Choroid plexus epithelial cell (primary cell): ENCODE data around the gene STX1A.
"Not testable (repeated sequence)": the region's sequence is repeated elsewhere in the genome, so short reads cannot be mapped to it uniquely, and the experiment has no call there.

Experiments used
- DNase-seq: peaks from one replicate; pipeline ENCODE4 v3.0.0-alpha.2; 2010; ENCODE audit warnings: low read depth
- H3K4me3 ChIP-seq: 2 replicates; pipeline ENCODE4 v1.5.1; 2011; ENCODE audit warnings: low read depth, mild to moderate bottlenecking, control low read depth, low read length, moderate library complexity
- CTCF ChIP-seq: conservative IDR thresholded peaks from 2 replicates; pipeline ENCODE4 v1.5.1; 2011; ENCODE audit warnings: low read depth, mild to moderate bottlenecking, control low read depth, inconsistent platforms, low read length, moderate library complexity

Gene STX1A

GRCh38 chr7:73681031-73681430 lies 38.4 kb downstream of the STX1A start:
- no peak overlapping the region for H3K4me3 ChIP-seq
- peak; percentile 43 for DNase-seq
- no peak for TF ChIP-seq CTCF

GRCh38 chr7:73680501-73680900 lies 39.0 kb downstream of the STX1A start:
- no peak overlapping the region for H3K4me3 ChIP-seq
- no peak for DNase-seq
- TF ChIP-seq CTCF: no peak

- DNase-seq: no peak
- no peak overlapping the region for H3K4me3 ChIP-seq
- TF ChIP-seq CTCF: no peak
Measured at GRCh38 chr7:73679709-73680108, 39.8 kb downstream of the STX1A start.

- no peak for TF ChIP-seq CTCF
- H3K4me3 ChIP-seq: no peak overlapping the region
- DNase-seq: no peak
Measured at GRCh38 chr7:73678862-73679261, 40.6 kb downstream of the STX1A start.

- DNase-seq, H3K4me3 ChIP-seq: not testable (repeated sequence)
Measured at GRCh38 chr7:73676062-73676461, 43.4 kb downstream of the STX1A start.

GRCh38 chr7:73674468-73675124 lies 44.9 kb downstream of the STX1A start:
- H3K4me3 ChIP-seq: no peak overlapping the region
- TF ChIP-seq CTCF: no peak
- no peak for DNase-seq

- TF ChIP-seq CTCF: no peak
- DNase-seq: no peak
- H3K4me3 ChIP-seq: no peak overlapping the region
Measured at GRCh38 chr7:73671857-73672445, 47.5 kb downstream of the STX1A start.
